GM18498 (cell line): ENCODE data around the gene DUT.

Source experiments
- ATAC-seq: cut with Tn5 transposase; IDR thresholded peaks from one replicate; pipeline ENCODE4 v1.9.1; 2021; ENCODE audit warnings: mild to moderate bottlenecking, moderate library complexity; ENCODE audit not compliant: unreplicated experiment

The DUT gene

GRCh38 chr15:48367483-48367882 lies 36.3 kb downstream of the DUT start:
- no peak for ATAC-seq

GRCh38 chr15:48370460-48370859 lies 39.2 kb downstream of the DUT start:
- no peak for ATAC-seq

GRCh38 chr15:48371550-48371949 lies 40.3 kb downstream of the DUT start:
- ATAC-seq = no peak

GRCh38 chr15:48371961-48372360 lies 40.7 kb downstream of the DUT start:
- ATAC-seq = no peak

GRCh38 chr15:48373821-48374451 lies 42.7 kb downstream of the DUT start:
- no peak for ATAC-seq

GRCh38 chr15:48374472-48374871 lies 43.2 kb downstream of the DUT start:
- no peak for ATAC-seq

GRCh38 chr15:48375767-48376166 lies 44.5 kb downstream of the DUT start:
- ATAC-seq = no peak

- no peak for ATAC-seq
These were observed 49.0 kb downstream of the DUT start for GRCh38 chr15:48380198-48380597.

GRCh38 chr15:48381861-48382260 lies 50.6 kb downstream of the DUT start:
- no peak for ATAC-seq

- no peak for ATAC-seq
These were observed 51.8 kb downstream of the DUT start for GRCh38 chr15:48383031-48383430.

GRCh38 chr15:48384616-48385015 lies 53.4 kb downstream of the DUT start:
- ATAC-seq = no peak

- no peak for ATAC-seq
These were observed 54.0 kb downstream of the DUT start for GRCh38 chr15:48385031-48385830.

- ATAC-seq = no peak
These were observed 57.0 kb downstream of the DUT start for GRCh38 chr15:48388016-48388851.

- ATAC-seq = no peak
These were observed 57.7 kb downstream of the DUT start for GRCh38 chr15:48388910-48389309.

- no peak for ATAC-seq
These were observed 58.5 kb downstream of the DUT start for GRCh38 chr15:48389691-48390143.

GRCh38 chr15:48391950-48392349 lies 60.7 kb downstream of the DUT start:
- ATAC-seq = no peak

GRCh38 chr15:48392356-48392755 lies 61.1 kb downstream of the DUT start:
- no peak for ATAC-seq
